Osteocyte (in vitro differentiated cells): Measurements from ENCODE around the gene ANO3. TPM values are rescaled to one million over a fixed set of nuclear protein-coding genes. Genes with fewer than 3 reads are reported as not detected.
"Not testable (repeated sequence)": the region's sequence is repeated elsewhere in the genome, so short reads cannot be mapped to it uniquely, and the experiment has no call there.

Source experiments
- DNase-seq: peaks from one replicate; pipeline ENCODE4 v3.0.0; 2021; ENCODE audit warnings: mixed read lengths; ENCODE audit not compliant: unreplicated experiment; ENCODE audit errors: extremely low spot score
- H3K27ac Mint-ChIP-seq: one replicate; pipeline ENCODE4 v1.8.0; 2021; ENCODE audit warnings: mild to moderate bottlenecking, mixed read lengths; ENCODE audit not compliant: unreplicated experiment
- H3K27me3 Mint-ChIP-seq: one replicate; pipeline ENCODE4 v1.8.0; 2021; ENCODE audit warnings: mixed read lengths; ENCODE audit not compliant: unreplicated experiment
- H3K36me3 Mint-ChIP-seq: one replicate; pipeline ENCODE4 v1.8.0; 2021; ENCODE audit warnings: mixed read lengths; ENCODE audit not compliant: unreplicated experiment
- H3K4me1 Mint-ChIP-seq: one replicate; pipeline ENCODE4 v1.8.0; 2021; ENCODE audit warnings: mixed read lengths; ENCODE audit not compliant: unreplicated experiment
- H3K4me3 Mint-ChIP-seq: one replicate; pipeline ENCODE4 v1.8.0; 2021; ENCODE audit warnings: mild to moderate bottlenecking, moderate library complexity, mixed read lengths; ENCODE audit not compliant: unreplicated experiment
- H3K9me3 Mint-ChIP-seq: one replicate; pipeline ENCODE4 v1.8.0; 2021; ENCODE audit warnings: mixed read lengths; ENCODE audit not compliant: unreplicated experiment
- total RNA-seq: library from RNA; stranded (reverse); gene quantifications from 2 replicates; pipeline ENCODE4 v1.2.1, GENCODE V29; 2021
- TF ChIP-seq, protein P1 (sequence below): fragments of 200-600 bp; sonication (generic); IDR thresholded peaks from 2 replicates; pipeline ENCODE4 v1.5.0; 2021; ENCODE audit warnings: antibody characterized with exemption, mild to moderate bottlenecking, moderate library complexity

Gene ANO3
- total RNA-seq, 1 donor from 2014 or later = not detected

DNA sequence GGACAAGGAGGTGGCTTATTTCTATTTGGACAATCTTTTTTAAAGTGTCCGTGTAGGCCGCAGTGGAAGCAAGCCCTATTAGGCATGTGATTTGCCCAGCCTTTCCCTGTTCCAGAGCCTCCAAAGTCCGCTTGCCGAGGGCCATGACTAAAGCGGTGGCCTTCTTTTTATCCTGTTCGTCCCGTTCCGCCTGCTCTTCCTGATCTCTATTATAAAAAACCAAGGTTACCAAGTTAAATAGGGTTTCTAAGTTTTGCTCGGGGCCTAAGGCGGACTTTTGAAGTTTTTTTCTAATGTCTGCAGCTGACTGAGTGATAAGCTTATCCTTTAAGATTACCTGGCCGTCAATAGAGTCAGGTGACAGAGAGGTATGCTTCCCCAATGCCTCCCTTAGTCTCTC lies 261.8 kb downstream of the ANO3 start:
- Mint-ChIP-seq H3K36me3 (no peaks in the 10 kb centered on the region), H3K27ac (no peak overlapping the region), H3K9me3 (peaks cover 8% of the 10 kb centered on the region), H3K27me3 (peaks cover 4% of the 10 kb centered on the region), H3K4me3 (no peak overlapping the region), H3K4me1 (no peaks in the 10 kb centered on the region)
- DNase-seq = no peak
- TF ChIP-seq, protein P1, sequence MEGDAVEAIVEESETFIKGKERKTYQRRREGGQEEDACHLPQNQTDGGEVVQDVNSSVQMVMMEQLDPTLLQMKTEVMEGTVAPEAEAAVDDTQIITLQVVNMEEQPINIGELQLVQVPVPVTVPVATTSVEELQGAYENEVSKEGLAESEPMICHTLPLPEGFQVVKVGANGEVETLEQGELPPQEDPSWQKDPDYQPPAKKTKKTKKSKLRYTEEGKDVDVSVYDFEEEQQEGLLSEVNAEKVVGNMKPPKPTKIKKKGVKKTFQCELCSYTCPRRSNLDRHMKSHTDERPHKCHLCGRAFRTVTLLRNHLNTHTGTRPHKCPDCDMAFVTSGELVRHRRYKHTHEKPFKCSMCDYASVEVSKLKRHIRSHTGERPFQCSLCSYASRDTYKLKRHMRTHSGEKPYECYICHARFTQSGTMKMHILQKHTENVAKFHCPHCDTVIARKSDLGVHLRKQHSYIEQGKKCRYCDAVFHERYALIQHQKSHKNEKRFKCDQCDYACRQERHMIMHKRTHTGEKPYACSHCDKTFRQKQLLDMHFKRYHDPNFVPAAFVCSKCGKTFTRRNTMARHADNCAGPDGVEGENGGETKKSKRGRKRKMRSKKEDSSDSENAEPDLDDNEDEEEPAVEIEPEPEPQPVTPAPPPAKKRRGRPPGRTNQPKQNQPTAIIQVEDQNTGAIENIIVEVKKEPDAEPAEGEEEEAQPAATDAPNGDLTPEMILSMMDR = no peak

DNA sequence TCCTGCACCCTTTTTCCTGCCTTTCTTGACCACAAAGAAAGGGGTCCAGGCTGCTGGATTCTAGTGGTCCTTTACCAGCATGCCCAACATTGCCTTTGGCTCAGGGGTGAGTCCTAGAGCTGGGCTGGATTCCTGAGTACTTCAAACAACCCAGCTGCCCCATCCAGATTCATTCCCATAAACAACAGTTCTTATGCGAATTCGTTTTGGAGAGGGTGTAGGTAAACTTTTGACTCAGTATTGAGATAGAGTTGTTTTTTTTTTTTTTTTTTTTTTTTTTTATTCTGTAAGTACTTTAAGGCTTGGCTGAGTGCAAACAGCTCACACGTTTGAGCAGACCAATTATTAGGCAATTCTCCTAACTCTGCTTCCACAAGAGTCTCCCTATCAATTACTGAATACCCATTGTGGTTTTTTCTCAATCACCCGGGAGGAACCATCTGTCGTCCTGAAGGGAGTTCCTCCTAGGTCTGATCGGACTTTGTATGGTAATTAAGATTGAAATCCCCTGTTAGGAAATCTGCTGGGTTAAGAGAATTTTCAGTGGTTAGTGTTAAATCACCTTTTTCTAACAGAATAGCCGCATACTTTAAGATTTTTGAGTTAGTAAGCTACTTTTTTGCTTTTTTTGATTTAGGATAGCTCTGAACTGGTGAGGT lies 263.4 kb downstream of the ANO3 start:
- not testable (repeated sequence) for H3K36me3 Mint-ChIP-seq, H3K27me3 Mint-ChIP-seq, DNase-seq, H3K9me3 Mint-ChIP-seq, H3K27ac Mint-ChIP-seq, H3K4me3 Mint-ChIP-seq, H3K4me1 Mint-ChIP-seq

DNA sequence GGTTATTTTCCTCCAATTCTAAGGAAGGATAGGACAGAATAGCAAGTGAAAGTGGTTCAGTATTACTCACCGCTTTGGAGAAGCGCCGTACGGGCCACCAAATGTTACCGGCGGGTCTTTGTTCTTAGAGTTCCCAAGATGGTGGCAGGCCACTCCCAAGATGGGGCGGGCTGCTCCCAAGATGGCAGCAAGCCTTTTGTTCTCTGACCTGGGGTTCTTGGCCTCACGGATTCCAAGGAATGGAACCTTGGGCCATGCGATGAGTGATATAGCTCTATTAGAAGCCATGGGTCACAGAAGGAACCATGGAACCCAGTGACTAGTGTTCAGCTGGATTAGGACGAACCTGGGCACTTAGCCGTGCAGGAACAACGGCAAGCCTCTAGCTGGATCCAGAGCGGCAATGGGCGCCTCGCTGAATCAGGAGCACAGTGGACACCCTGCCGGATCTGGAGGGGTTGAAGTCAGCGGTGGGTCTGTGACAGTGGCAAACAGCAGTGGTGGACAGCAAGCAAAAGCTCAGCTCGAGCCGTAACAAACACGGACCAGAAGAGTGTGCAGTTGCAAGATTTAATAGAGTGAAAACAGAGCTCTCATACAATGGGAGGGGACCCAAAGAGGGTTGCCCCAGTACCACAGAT lies 265.2 kb downstream of the ANO3 start:
- not testable (repeated sequence) for H3K4me3 Mint-ChIP-seq, H3K9me3 Mint-ChIP-seq, H3K36me3 Mint-ChIP-seq, H3K4me1 Mint-ChIP-seq, H3K27ac Mint-ChIP-seq, DNase-seq
- peaks cover 11% of the 10 kb centered on the region for H3K27me3 Mint-ChIP-seq

DNA sequence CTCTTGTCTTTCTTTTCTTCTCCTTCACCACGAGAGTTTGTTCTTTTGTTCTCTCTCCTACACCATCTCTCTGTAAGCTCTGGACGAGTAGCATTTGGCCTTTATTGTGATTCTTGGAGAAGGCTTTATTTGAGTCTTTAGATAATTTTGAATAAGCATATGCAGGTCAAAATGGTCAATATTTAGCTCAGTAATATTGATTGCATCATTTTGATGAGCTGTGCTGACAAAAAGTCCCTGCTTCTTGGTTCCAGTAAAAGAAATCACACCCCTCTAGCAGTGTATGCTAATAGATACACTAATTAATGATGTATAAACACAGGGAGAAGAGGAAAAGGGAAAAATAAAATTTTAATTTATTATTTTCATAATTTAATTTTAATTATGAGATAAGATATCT lies 266.0 kb downstream of the ANO3 start:
- no peak overlapping the region for H3K4me3 Mint-ChIP-seq
- H3K27ac Mint-ChIP-seq = no peak overlapping the region
- TF ChIP-seq, protein P1 = no peak
- H3K4me1 Mint-ChIP-seq = peaks cover 2% of the 10 kb centered on the region
- peaks cover 12% of the 10 kb centered on the region for H3K27me3 Mint-ChIP-seq
- no peaks in the 10 kb centered on the region for H3K9me3 Mint-ChIP-seq
- no peak for DNase-seq
- no peaks in the 10 kb centered on the region for H3K36me3 Mint-ChIP-seq

DNA sequence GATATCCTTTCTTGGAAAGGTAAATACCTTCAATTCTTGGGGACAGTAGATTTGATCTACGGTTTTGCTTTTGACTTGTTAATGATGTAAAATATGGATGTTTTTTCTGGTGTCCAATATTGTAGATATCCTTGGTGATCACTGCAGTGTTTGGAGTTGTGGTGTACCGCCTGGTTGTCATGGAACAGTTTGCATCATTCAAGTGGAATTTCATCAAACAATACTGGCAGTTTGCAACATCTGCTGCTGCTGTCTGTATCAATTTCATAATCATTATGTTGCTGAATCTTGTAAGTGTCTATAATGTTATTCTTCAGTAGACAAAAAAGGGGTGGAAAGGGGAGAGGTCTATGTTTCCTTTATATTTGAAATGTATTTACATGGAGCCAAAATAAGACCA lies 267.5 kb downstream of the ANO3 start:
- DNase-seq = no peak
- peaks cover 6% of the 10 kb centered on the region for H3K9me3 Mint-ChIP-seq
- TF ChIP-seq, protein P1 = no peak
- peaks cover 17% of the 10 kb centered on the region for H3K27me3 Mint-ChIP-seq
- H3K4me3 Mint-ChIP-seq = no peak overlapping the region
- H3K27ac Mint-ChIP-seq = no peak overlapping the region
- H3K36me3 Mint-ChIP-seq = peaks cover 2% of the 10 kb centered on the region
- peaks cover 2% of the 10 kb centered on the region for H3K4me1 Mint-ChIP-seq

DNA sequence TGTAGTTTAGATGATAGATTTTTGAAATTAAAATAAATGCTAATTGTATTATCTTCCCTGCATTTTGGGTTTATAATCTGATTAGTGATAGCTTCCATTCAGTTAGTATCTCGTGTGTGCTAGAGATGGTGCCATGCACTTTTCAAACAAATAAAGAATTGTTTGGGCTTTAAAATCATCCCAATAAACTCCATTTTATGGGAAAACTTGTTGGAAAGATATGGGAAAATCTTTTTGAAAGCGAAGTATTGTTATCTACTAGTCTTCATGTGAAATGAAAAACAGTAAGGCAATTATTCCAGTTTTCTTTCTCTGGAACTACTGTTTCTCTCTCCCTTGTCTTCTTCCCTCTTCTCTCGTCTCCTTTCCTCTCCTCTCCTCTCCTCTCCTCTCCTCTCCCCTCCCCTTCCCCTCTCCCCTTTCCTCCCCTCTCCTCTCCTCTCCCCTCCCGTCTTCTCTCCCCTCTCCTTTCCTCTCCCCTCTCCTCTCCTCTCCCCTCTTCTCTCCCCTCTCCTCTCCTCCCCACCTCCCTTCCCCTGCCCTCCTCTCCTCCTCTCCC lies 268.0 kb downstream of the ANO3 start:
- DNase-seq = no peak
- peaks cover 2% of the 10 kb centered on the region for H3K4me1 Mint-ChIP-seq
- TF ChIP-seq, protein P1 = no peak
- no peak overlapping the region for H3K27ac Mint-ChIP-seq
- peaks cover 11% of the 10 kb centered on the region for H3K9me3 Mint-ChIP-seq
- H3K27me3 Mint-ChIP-seq = peaks cover 19% of the 10 kb centered on the region
- no peak overlapping the region for H3K4me3 Mint-ChIP-seq
- peaks cover 2% of the 10 kb centered on the region for H3K36me3 Mint-ChIP-seq
